COLO668 (cell line): ENCODE data around the gene CNTNAP2.
A peak's percentile ranks its signal among the peaks of the same experiment; 100 is the strongest.
"Not testable (repeated sequence)": the region's sequence is repeated elsewhere in the genome, so short reads cannot be mapped to it uniquely, and the experiment has no call there.

ENCODE experiments used
- DNase-seq: peaks from one replicate; lab custom pipeline; 2025; ENCODE audit not compliant: unreplicated experiment; lab: John Stamatoyannopoulos, UW

The CNTNAP2 gene

GRCh38 chr7:148041156-148041555, 1924.6 kb downstream of the CNTNAP2 start:
- DNase-seq: no peak

- DNase-seq: peak; percentile 42
Observed at GRCh38 chr7:148042935-148043631, 1926.5 kb downstream of the CNTNAP2 start.

- DNase-seq: peak; percentile 78
Observed at GRCh38 chr7:148044173-148044572, 1927.6 kb downstream of the CNTNAP2 start.

- peak; percentile 69 for DNase-seq
Observed at GRCh38 chr7:148045521-148045920, 1928.9 kb downstream of the CNTNAP2 start.

GRCh38 chr7:148049068-148049467, 1932.5 kb downstream of the CNTNAP2 start:
- DNase-seq: no peak

- peak; percentile 28 for DNase-seq
Observed at GRCh38 chr7:148050492-148051158, 1934.0 kb downstream of the CNTNAP2 start.

- DNase-seq: no peak
Observed at GRCh38 chr7:148056406-148056805, 1939.8 kb downstream of the CNTNAP2 start.

GRCh38 chr7:148058092-148058491, 1941.5 kb downstream of the CNTNAP2 start:
- DNase-seq: peak; percentile 70

- DNase-seq: no peak
Observed at GRCh38 chr7:148058753-148059152, 1942.2 kb downstream of the CNTNAP2 start.

- no peak for DNase-seq
Observed at GRCh38 chr7:148060724-148061123, 1944.1 kb downstream of the CNTNAP2 start.

- DNase-seq: not testable (repeated sequence)
Observed at GRCh38 chr7:148078111-148078510, 1961.5 kb downstream of the CNTNAP2 start.

GRCh38 chr7:148079206-148080080, 1962.8 kb downstream of the CNTNAP2 start:
- no peak for DNase-seq

- no peak for DNase-seq
Observed at GRCh38 chr7:148083448-148083847, 1966.8 kb downstream of the CNTNAP2 start.

- peak; percentile 65 for DNase-seq
Observed at GRCh38 chr7:148084138-148084537, 1967.5 kb downstream of the CNTNAP2 start.

GRCh38 chr7:148091882-148092281, 1975.3 kb downstream of the CNTNAP2 start:
- no peak for DNase-seq

- DNase-seq: no peak
Observed at GRCh38 chr7:148093375-148094166, 1977.0 kb downstream of the CNTNAP2 start.

- DNase-seq: no peak
Observed at GRCh38 chr7:148095066-148095465, 1978.5 kb downstream of the CNTNAP2 start.

- no peak for DNase-seq
Observed at GRCh38 chr7:148104136-148104716, 1987.6 kb downstream of the CNTNAP2 start.

- DNase-seq: no peak
Observed at GRCh38 chr7:148104924-148105323, 1988.3 kb downstream of the CNTNAP2 start.

- no peak for DNase-seq
Observed at GRCh38 chr7:148105853-148106252, 1989.3 kb downstream of the CNTNAP2 start.
